Ishikawa (cell line): Measurements from ENCODE around the gene FZR1.

Experiments
- CEBPB ChIP-seq: IDR thresholded peaks from 2 replicates; pipeline ENCODE4 v1.6.1; 2012
- EP300 ChIP-seq: IDR thresholded peaks from 2 replicates; pipeline ENCODE4 v1.6.1; 2012; ENCODE audit warnings: borderline replicate concordance
- MAX ChIP-seq: IDR thresholded peaks from 2 replicates; pipeline ENCODE4 v1.6.1; 2012
- TAF1 ChIP-seq: IDR thresholded peaks from 2 replicates; pipeline ENCODE4 v1.6.1; 2012; ENCODE audit warnings: low read depth, mild to moderate bottlenecking
- TF ChIP-seq, protein P1 (sequence below): IDR thresholded peaks from 2 replicates; pipeline ENCODE4 v1.6.1; 2012
- TF ChIP-seq, protein P2 (sequence below): IDR thresholded peaks from 2 replicates; pipeline ENCODE4 v1.6.1; 2012; ENCODE audit warnings: low read depth, mild to moderate bottlenecking

DNA sequence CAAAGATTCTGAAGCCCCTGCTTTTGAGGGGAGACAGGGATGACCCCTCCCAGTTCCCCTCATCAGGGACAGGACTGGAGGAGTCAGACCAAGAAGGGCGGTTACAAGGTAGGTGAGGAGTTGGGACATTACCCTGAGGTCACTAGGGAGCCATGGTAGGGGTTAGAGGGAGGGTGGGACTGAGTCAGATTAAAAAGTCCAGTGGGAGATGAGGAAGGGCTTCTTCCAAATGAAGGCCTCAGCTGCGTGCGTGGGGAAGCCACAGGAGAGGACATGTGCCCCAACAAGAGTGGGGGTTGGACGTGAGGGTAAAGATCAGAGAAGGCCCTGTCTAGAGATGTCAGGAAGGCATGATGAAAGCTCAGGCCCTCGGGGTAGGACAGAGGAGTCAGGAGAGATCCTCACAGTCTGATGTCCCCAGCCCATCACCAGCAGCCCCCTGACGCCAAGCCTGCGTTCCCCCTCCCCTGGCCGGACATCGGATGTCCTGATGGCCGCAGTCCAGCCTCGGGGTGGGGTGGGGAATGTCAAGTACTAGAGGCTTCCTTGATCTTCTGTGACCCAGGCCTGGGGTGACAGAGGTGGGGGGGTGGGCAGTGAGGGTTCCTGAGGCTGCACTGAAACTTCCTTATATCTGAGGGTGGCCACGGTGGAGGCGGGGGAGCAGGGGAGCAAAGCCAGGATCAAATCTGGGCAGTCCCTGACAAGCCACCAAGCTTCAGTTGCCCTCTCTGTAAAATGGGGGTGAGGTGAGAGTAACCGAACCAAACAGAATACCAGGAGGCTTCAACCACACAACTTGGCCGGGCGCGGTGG, 57.8 kb downstream of the FZR1 start:
- TF ChIP-seq EP300 (no peak), TAF1 (no peak), CEBPB (no peak), MAX (no peak)
- TF ChIP-seq, protein P1, sequence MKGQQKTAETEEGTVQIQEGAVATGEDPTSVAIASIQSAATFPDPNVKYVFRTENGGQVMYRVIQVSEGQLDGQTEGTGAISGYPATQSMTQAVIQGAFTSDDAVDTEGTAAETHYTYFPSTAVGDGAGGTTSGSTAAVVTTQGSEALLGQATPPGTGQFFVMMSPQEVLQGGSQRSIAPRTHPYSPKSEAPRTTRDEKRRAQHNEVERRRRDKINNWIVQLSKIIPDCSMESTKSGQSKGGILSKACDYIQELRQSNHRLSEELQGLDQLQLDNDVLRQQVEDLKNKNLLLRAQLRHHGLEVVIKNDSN: no peak
- TF ChIP-seq, protein P2, sequence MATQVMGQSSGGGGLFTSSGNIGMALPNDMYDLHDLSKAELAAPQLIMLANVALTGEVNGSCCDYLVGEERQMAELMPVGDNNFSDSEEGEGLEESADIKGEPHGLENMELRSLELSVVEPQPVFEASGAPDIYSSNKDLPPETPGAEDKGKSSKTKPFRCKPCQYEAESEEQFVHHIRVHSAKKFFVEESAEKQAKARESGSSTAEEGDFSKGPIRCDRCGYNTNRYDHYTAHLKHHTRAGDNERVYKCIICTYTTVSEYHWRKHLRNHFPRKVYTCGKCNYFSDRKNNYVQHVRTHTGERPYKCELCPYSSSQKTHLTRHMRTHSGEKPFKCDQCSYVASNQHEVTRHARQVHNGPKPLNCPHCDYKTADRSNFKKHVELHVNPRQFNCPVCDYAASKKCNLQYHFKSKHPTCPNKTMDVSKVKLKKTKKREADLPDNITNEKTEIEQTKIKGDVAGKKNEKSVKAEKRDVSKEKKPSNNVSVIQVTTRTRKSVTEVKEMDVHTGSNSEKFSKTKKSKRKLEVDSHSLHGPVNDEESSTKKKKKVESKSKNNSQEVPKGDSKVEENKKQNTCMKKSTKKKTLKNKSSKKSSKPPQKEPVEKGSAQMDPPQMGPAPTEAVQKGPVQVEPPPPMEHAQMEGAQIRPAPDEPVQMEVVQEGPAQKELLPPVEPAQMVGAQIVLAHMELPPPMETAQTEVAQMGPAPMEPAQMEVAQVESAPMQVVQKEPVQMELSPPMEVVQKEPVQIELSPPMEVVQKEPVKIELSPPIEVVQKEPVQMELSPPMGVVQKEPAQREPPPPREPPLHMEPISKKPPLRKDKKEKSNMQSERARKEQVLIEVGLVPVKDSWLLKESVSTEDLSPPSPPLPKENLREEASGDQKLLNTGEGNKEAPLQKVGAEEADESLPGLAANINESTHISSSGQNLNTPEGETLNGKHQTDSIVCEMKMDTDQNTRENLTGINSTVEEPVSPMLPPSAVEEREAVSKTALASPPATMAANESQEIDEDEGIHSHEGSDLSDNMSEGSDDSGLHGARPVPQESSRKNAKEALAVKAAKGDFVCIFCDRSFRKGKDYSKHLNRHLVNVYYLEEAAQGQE: no peak
